AG04450 (cell line): Measurements from ENCODE around the gene ANO10. TPM values are rescaled to one million over a fixed set of nuclear protein-coding genes. Genes with fewer than 3 reads are reported as not detected.

Experiments used
- CTCF ChIA-PET: fragments of 300-600, 350-600 bp; formaldehyde crosslinking; extraction: SDS; loops from one replicate; lab custom pipeline; 2022; ENCODE audit warnings: antibody characterized with exemption, inconsistent platforms; lab: Charles Lee
- POLR2A ChIA-PET: fragments of 350-600 bp; formaldehyde crosslinking; extraction: SDS; loops from one replicate; lab custom pipeline; 2021; ENCODE audit warnings: antibody characterized with exemption, inconsistent platforms; lab: Yijun Ruan, JAX
- DNase-seq: peaks from one replicate; pipeline ENCODE4 v3.0.0-alpha.2; 2011; ENCODE audit warnings: low read depth, low spot score
- H3K27ac ChIP-seq: one replicate; pipeline ENCODE4 v1.5.1; 2012; ENCODE audit warnings: low read depth, low read length, control low read depth
- H3K27me3 ChIP-seq: one replicate; pipeline ENCODE4 v1.6.0; 2012; ENCODE audit warnings: low read length; ENCODE audit not compliant: control insufficient read depth, insufficient read depth
- H3K4me3 ChIP-seq: 2 replicates; pipeline ENCODE4 v1.5.1; 2011; ENCODE audit warnings: mild to moderate bottlenecking, low read depth, low read length, control low read depth
- H3K9me3 ChIP-seq: 2 replicates; pipeline ENCODE4 v1.5.1; 2012; ENCODE audit warnings: low read length; ENCODE audit not compliant: control insufficient read depth, insufficient read depth
- CTCF ChIP-seq: IDR thresholded peaks from 2 replicates; pipeline ENCODE4 v1.5.1; 2011; ENCODE audit warnings: low read depth, low read length, control low read depth, inconsistent platforms
- polyA plus RNA-seq: library from polyadenylated mRNA; depleted of rRNA; stranded (reverse); fragments of >200 nt; gene quantifications from 2 replicates; pipeline ENCODE4 v1.2.3, GENCODE V29; 2011

ANO10 gene
- polyA plus RNA-seq, 1 experiment = 87.1 TPM

- Histone ChIP-seq H3K27me3 (no peaks in the 10 kb centered on the region), H3K27ac (no peak overlapping the region), H3K4me3 (no peak overlapping the region), H3K9me3 (peaks cover 3% of the 10 kb centered on the region; the same call in 1 of the 2 replicates)
- POLR2A ChIA-PET = no interaction called here
- no peak for DNase-seq
- TF ChIP-seq CTCF = no peak
- CTCF ChIA-PET = no interaction called here
These were observed 278.6 kb downstream of the ANO10 start for GRCh38 chr3:43343185-43343584.

- no peak for DNase-seq
- ChIA-PET POLR2A (no interaction called here), CTCF (no interaction called here)
- Histone ChIP-seq H3K4me3 (no peak overlapping the region), H3K9me3 (peaks cover 11% of the 10 kb centered on the region), H3K27me3 (no peaks in the 10 kb centered on the region), H3K27ac (no peak overlapping the region)
- TF ChIP-seq CTCF = no peak
These were observed 280.0 kb downstream of the ANO10 start for GRCh38 chr3:43341788-43342187.

- Histone ChIP-seq H3K4me3 (no peak overlapping the region), H3K27me3 (no peaks in the 10 kb centered on the region), H3K27ac (no peak overlapping the region), H3K9me3 (peaks cover 20% of the 10 kb centered on the region)
- POLR2A ChIA-PET = no interaction called here
- DNase-seq = no peak
- CTCF ChIA-PET = no interaction called here
- no peak for TF ChIP-seq CTCF
These were observed 281.4 kb downstream of the ANO10 start for GRCh38 chr3:43340403-43340802.

GRCh38 chr3:43338295-43338694 lies 283.5 kb downstream of the ANO10 start:
- POLR2A ChIA-PET = no interaction called here
- CTCF ChIA-PET = no interaction called here
- DNase-seq = no peak

GRCh38 chr3:43335799-43336198 lies 286.0 kb downstream of the ANO10 start:
- no peak for DNase-seq
- H3K4me3 ChIP-seq = no peak overlapping the region
- no peak overlapping the region for H3K27ac ChIP-seq
- no peak for TF ChIP-seq CTCF
- H3K9me3 ChIP-seq = peaks cover 23% of the 10 kb centered on the region
- no peaks in the 10 kb centered on the region for H3K27me3 ChIP-seq
- CTCF ChIA-PET = no interaction called here
- POLR2A ChIA-PET = no interaction called here

More at GRCh38 chr3:43338295-43338694, 283.5 kb downstream of the ANO10 start:
- no peak for TF ChIP-seq CTCF
- Histone ChIP-seq H3K9me3 (peaks cover 23% of the 10 kb centered on the region), H3K27ac (no peak overlapping the region), H3K27me3 (no peaks in the 10 kb centered on the region), H3K4me3 (no peak overlapping the region)
